Osteoblast (primary cell): ENCODE data around the gene AHCYL2. TPM values are rescaled to one million over a fixed set of nuclear protein-coding genes. Genes with fewer than 3 reads are reported as not detected.

Experiments
- DNase-seq: peaks from one replicate; pipeline ENCODE4 v3.0.0; 2011; ENCODE audit warnings: low spot score, mixed read lengths; ENCODE audit not compliant: insufficient read length; ENCODE audit errors: missing footprints
- H2AFZ ChIP-seq: 2 replicates; pipeline ENCODE4 v1.6.0; 2011; ENCODE audit warnings: mild to moderate bottlenecking, low read length
- H3K27ac ChIP-seq: 2 replicates; pipeline ENCODE4 v1.5.1; 2011; ENCODE audit warnings: mild to moderate bottlenecking, low read depth, low read length, moderate library complexity
- H3K27me3 ChIP-seq: 2 replicates; pipeline ENCODE4 v1.6.0; 2012; ENCODE audit warnings: mild to moderate bottlenecking, control low read depth, inconsistent platforms, low read length, moderate library complexity; ENCODE audit not compliant: insufficient read depth
- H3K36me3 ChIP-seq: 2 replicates; pipeline ENCODE4 v1.5.1; 2011; ENCODE audit warnings: mild to moderate bottlenecking, low read length, control low read depth, moderate library complexity; ENCODE audit not compliant: insufficient read depth
- H3K4me1 ChIP-seq: 2 replicates; pipeline ENCODE4 v1.5.1; 2011; ENCODE audit warnings: mild to moderate bottlenecking, low read length, control low read depth, moderate library complexity; ENCODE audit not compliant: insufficient read depth
- H3K4me2 ChIP-seq: 2 replicates; pipeline ENCODE4 v1.6.0; 2011; ENCODE audit warnings: mild to moderate bottlenecking, low read length; ENCODE audit not compliant: insufficient read depth
- H3K4me3 ChIP-seq: fragments of 200-600 bp; sonication (generic); 3 replicates; pipeline ENCODE4 v1.5.1; 2012; ENCODE audit warnings: mild to moderate bottlenecking, low read length, inconsistent platforms; ENCODE audit not compliant: insufficient read depth
- H3K79me2 ChIP-seq: 2 replicates; pipeline ENCODE4 v1.6.0; 2012; ENCODE audit warnings: mild to moderate bottlenecking, low read length, control low read depth, inconsistent platforms; ENCODE audit not compliant: insufficient read depth
- H3K9me3 ChIP-seq: 2 replicates; pipeline ENCODE4 v1.5.1; 2011; ENCODE audit warnings: low read depth, low read length, control low read depth
- H4K20me1 ChIP-seq: 2 replicates; pipeline ENCODE4 v1.6.0; 2012; ENCODE audit warnings: mild to moderate bottlenecking, low read length, control low read depth; ENCODE audit not compliant: insufficient read depth
- total RNA-seq: library from RNA; depleted of rRNA; stranded (reverse); fragments of >200 nt; gene quantifications from 2 replicates; pipeline ENCODE4 v1.2.3, GENCODE V29; 2012
- TF ChIP-seq, protein P1 (sequence below): IDR thresholded peaks from 2 replicates; pipeline ENCODE4 v1.5.1; 2011; ENCODE audit warnings: mild to moderate bottlenecking, low read depth, low read length, moderate library complexity; ENCODE audit errors: extremely low read depth

AHCYL2 gene
- total RNA-seq, 1 donor, result 10.1 TPM

- peaks cover 13% of the 10 kb centered on the region for H3K27me3 ChIP-seq
- H3K27ac ChIP-seq, result no peak overlapping the region
- DNase-seq, result no peak
- H2AFZ ChIP-seq, result no peak overlapping the region
- peaks cover 17% of the 10 kb centered on the region for H4K20me1 ChIP-seq
- H3K36me3 ChIP-seq, result no peaks in the 10 kb centered on the region
- H3K79me2 ChIP-seq, result no peaks in the 10 kb centered on the region
- TF ChIP-seq, protein P1, sequence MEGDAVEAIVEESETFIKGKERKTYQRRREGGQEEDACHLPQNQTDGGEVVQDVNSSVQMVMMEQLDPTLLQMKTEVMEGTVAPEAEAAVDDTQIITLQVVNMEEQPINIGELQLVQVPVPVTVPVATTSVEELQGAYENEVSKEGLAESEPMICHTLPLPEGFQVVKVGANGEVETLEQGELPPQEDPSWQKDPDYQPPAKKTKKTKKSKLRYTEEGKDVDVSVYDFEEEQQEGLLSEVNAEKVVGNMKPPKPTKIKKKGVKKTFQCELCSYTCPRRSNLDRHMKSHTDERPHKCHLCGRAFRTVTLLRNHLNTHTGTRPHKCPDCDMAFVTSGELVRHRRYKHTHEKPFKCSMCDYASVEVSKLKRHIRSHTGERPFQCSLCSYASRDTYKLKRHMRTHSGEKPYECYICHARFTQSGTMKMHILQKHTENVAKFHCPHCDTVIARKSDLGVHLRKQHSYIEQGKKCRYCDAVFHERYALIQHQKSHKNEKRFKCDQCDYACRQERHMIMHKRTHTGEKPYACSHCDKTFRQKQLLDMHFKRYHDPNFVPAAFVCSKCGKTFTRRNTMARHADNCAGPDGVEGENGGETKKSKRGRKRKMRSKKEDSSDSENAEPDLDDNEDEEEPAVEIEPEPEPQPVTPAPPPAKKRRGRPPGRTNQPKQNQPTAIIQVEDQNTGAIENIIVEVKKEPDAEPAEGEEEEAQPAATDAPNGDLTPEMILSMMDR, result no peak
- no peaks in the 10 kb centered on the region for H3K9me3 ChIP-seq
- H3K4me2 ChIP-seq, result no peak overlapping the region
- H3K4me3 ChIP-seq, result no peak overlapping the region
- H3K4me1 ChIP-seq, result peaks cover 6% of the 10 kb centered on the region
These were observed 38.0 kb upstream of the AHCYL2 start for GRCh38 chr7:129186749-129187260.

DNA sequence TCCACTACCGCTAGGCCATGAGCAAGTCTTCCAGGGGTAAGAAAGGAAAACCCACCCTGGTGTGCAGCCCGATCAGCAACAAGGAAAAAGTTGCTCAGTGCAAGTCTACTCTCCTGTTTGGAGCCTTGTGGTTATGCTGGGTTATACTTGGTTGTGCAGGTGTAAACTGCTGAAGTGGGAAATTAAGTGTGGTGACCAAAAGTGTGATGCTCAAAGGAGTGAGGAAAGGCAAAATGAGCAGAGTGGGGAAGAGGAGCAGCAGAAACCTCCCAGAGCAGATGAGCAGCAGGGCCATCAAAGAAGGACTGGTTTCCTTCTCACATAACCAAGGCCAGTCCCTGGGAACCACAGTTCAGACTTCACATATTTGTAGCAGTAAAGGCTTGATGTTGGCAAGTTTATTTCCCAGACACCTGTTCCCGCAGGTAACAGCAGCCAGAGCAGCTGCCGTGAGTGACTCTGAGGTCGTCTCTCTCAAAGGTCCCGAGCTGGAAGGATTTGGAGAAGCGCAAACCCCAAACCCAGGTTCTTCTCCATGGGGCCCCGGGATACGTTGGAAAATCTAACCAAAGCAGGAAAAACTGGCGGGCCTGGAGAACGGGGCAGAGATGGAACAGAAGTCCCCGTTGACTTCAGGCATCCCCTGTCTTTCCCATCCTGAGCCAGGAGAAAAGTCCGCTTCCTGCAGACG, 37.0 kb upstream of the AHCYL2 start:
- Histone ChIP-seq H2AFZ (peak overlapping the region; percentile 67), H3K4me2 (peak overlapping the region; percentile 77), H3K27ac (no peak overlapping the region), H3K36me3 (no peaks in the 10 kb centered on the region), H3K79me2 (no peaks in the 10 kb centered on the region), H4K20me1 (peaks cover 17% of the 10 kb centered on the region), H3K4me1 (peaks cover 6% of the 10 kb centered on the region), H3K27me3 (peaks cover 13% of the 10 kb centered on the region), H3K9me3 (no peaks in the 10 kb centered on the region), H3K4me3 (peak overlapping the region; percentile 75)
- peak; percentile 89 for DNase-seq
- TF ChIP-seq, protein P1, result no peak

GRCh38 chr7:129188372-129188891, 36.4 kb upstream of the AHCYL2 start, which contains the start of gene SMO:
Gene SMO, plus strand, starts transcription at chr7:129188633. Its CDS starts 519 bp downstream, at chr7:129189152.
- Histone ChIP-seq H3K4me2 (peak within 1 kb of the TSS; percentile 77), H3K9me3 (no peaks in the 10 kb centered on the region), H4K20me1 (peaks cover 17% of the 10 kb centered on the region), H3K79me2 (no peaks in the 10 kb centered on the region), H3K4me3 (peak within 1 kb of the TSS; percentile 75), H3K27ac (no peak within 1 kb of the TSS), H2AFZ (peak within 1 kb of the TSS; percentile 81), H3K36me3 (no peaks in the 10 kb centered on the region), H3K4me1 (peaks cover 6% of the 10 kb centered on the region), H3K27me3 (peaks cover 13% of the 10 kb centered on the region)
- TF ChIP-seq, protein P1, result no peak
- peak; percentile 95 for DNase-seq
